NCI-H1092 (cell line): Measurements from ENCODE around the gene MEX3A.
A peak's percentile ranks its signal among the peaks of the same experiment; 100 is the strongest.
"Not testable (repeated sequence)": the region's sequence is repeated elsewhere in the genome, so short reads cannot be mapped to it uniquely, and the experiment has no call there.

Source experiments
- DNase-seq: peaks from one replicate; lab custom pipeline; 2025; lab: John Stamatoyannopoulos, UW

Gene MEX3A, protein sequence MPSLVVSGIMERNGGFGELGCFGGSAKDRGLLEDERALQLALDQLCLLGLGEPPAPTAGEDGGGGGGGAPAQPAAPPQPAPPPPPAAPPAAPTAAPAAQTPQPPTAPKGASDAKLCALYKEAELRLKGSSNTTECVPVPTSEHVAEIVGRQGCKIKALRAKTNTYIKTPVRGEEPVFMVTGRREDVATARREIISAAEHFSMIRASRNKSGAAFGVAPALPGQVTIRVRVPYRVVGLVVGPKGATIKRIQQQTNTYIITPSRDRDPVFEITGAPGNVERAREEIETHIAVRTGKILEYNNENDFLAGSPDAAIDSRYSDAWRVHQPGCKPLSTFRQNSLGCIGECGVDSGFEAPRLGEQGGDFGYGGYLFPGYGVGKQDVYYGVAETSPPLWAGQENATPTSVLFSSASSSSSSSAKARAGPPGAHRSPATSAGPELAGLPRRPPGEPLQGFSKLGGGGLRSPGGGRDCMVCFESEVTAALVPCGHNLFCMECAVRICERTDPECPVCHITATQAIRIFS

DNA sequence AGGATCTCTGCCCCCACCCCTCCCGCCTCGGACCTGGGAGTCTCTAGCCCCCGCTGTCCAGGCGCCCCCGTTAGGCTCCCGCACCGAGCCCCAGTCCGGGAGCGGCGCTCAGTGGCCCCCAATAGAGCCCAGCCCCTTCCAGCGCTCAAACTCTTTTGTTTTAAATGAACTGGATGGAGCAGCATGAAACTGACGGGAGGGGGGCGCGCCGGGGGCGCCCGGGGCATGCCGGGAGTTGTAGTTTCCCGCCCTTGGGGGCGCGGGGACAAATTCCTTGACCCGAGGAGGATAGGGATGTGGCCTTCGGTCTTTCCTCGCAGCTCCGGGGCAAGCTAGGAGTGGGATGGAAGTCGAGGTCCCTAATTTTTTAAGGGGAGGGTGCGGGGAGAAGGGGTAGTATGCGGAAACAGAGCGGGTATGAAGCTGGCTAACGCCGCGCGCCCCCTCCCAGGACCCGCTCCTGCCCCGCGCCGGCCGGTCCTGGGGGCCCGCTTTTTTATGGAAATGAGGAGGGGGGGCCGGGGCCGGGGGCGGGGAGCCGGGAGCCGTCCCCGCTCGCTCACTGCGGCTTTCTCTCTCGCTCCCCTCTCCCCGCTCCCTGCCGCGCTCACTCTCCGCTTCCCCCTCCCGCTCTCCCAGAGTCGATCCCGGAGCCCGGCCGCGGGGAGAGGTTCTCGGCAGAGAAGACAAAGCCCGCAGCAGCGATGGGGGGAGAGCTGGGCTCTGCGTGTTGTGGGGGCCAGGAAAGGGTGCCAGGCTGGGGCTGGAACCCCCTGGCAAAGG, at the start of gene MEX3A:
TSS of gene MEX3A (minus strand) at position 157 of the 783 bp plus-strand sequence. CDS start 467 bp downstream, outside the sequence.
- peak; percentile 80 for DNase-seq

DNA sequence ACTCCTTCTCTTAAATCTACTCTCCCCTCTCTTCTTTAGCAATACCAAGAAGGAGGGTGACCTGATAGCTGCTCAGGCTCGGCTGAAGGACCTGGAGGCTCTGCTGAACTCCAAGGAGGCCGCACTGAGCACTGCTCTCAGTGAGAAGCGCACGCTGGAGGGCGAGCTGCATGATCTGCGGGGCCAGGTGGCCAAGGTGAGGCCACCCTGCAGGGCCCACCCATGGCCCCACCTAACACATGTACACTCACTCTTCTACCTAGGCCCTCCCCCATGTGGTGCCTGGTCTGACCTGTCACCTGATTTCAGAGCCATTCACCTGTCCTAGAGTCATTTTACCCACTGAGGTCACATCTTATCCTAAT, 48.3 kb upstream of the MEX3A start:
- no peak for DNase-seq

DNA sequence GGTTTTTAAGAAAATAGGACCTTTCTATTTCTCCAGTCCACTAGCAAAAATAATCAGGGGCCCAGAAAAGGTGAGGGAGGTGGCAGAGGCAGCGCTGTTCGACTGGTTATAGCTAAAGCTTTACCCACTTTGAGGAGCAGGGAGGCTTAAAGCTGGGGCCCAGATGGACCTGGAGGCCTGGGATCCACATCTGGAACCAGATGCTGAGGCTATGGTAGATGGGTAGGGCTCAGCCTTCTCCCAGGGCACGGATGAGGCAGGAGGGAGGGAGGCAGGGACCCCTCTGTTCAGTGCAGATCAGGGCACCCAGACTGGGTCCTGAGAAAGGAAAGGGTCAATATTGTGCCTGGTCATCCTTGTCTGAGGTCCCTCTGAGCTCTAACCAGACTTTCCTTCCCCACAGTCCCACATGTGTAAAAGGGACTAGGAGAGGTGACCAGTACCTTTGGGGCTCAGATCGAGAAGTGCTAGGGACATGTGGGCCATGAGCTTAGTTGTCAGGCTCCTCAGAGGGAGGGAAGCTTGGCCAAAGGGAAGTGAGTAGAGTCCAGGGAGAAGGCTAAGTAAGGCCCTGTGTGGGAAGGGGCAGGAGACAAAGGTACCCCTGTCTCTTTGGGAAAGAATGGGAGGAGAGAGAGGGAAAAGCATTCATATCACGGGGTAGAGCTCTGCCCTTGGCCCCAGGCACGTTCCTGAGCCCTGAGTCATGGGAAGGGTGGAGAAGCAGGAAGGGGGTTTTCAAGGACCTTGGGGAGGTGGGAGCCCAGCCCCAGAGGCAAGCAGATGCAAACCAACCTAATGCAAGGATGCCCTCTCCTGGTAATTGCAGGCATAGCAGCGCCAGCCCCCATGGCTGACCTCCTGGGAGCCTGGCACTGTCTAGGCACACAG, 47.7 kb upstream of the MEX3A start:
- peak; percentile 53 for DNase-seq

DNA sequence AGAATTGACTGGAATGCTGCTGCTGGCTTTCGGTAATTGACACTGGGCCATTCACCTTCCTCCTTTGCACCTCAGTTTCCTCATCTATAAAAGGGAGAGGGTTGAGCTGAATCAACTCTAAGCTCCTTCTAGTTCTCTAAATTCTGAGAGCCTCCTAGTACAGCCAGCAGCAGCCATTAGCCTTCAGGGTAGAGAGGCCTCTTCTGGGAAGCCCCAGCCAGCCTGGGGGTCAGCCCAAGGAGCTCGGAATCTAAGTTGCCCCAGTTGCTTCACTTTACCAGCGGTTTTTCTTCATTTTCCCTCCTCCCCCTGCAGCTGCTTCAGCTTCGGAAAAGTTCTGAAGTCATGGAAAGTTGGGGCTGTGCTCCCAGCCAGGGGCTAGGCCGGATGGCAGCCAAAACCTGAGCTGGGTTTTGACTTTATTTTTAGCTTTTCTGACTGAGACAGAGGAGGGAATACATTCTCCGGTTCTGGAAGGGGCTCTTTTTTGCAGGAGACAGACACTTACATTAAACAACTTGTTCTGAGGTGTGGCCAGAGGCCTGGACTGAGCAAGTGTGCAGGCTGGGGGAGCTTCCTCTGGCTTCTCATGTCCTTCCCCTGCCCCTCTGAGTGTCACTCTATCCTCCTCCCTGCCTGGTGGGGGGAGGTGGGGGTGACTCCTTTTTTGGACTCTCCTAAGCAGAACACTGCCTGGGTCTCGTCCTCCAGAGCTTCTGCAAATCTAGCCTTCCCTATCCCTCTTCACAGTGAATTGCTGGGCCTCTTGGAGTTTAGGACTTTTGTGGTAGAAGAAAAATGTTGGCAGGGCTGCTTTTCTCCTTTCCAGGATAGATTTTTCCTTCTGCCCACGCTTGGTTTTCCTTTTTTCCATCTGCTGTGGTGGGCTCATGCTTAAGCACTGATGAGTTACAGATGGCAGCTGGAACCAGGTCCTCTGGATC, 46.7 kb upstream of the MEX3A start:
- DNase-seq = no peak

DNA sequence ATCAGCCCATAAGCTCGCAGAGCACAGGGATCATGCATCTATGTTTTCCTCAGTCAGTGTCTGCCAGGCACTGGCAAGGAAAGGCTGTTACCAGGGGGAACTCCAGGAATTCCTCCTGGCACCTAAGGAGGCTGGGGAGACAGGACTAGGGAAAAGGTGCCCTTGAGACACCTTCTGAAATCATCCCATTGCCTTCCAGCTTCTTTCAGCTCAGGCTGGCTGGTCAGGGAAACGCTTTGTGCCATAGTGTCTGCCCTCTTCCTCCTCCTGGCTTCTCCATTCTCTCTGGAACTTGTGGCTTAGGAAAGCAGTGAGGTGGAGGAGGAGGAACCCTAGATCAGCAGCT, 46.0 kb upstream of the MEX3A start:
- no peak for DNase-seq

DNA sequence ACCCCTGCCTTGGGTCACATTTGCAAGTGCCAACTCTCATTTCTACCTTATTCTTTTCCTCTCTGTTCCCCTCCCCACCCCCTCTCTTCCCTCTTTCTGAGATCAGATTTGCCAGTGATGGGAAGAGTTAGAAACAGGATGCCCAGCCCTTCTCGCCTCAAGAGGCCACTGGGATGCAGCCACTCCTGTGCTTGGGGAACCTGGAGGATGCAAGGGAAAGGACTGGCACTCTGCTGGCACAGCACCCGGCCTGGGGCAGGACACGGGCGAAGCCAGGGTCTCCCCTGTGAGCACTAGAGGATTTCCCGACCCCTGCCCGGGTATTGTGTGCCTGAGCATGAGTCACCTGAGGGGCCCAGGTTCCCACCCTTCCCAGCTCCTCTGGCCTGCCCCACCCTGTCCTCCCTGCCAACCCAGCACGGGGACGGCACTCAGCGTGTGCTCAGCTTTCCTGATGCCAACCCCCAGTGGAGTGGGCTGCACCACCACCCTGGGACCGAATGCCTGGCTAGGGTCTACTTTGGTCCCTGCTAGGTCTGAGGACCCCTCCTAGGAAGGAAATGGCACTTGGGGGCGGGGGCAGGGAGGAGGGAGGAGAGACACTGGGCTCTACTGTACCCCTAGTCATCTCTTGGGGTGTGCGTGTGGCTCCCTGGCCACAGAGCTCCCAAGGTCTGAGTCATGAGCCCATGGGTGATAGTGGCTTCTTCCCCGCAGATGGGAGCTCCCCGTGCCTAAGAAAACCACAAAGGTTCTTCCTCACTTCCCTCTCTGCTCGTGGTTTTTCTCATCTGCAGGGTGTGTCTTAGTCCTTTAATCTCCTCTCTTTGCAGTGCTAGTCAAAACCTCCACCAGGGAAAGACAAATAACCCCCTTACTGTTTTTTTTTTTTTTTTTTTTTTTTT, 44.6 kb upstream of the MEX3A start:
- no peak for DNase-seq

DNA sequence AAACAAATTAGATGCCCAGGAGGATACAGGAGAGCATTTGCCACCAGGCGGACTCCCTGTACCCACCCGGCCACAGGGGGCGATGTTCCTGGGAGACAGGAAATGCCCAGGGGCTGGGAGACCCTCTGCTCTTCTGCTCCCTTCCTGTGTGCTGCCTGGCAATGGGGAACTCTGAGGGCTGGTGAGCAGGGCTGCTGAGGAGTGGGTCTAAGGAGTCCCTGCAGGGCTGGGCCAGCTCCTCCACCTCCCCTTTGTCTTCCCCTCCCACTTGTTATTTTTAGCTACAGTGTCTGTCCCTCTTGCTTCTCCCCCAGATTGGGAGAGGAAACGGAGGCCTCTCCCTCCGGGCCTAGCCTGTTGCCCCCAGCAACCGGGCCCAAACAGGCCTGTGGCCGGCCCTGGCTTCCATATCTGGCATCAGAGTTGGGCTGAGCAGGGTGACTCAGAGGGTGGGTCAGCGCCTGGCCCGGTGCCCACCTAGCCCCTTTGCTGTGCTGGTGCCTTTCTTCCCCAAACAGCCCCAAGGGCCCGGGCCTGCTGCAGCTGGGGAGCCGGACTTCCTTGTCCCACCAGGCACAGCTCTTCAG, 43.9 kb upstream of the MEX3A start:
- DNase-seq = no peak

DNA sequence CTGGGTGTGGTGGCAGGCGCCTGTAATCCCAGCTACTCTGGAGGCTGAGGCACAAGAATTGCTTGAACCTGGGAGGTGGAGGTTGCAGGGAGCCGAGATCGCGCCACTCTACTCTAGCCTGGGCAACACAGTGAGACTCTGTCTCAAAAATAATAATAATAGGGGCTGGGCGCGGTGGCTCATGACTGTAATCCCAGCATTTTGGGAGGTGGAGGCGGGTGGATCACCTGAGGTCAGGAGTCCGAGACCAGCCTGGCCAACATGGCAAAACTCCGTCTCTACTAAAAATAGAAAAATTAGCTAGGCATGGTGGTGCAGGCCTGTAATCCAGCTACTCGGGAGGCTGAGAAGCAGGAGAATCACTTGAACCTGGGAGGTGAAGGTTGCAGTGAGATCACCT, 43.3 kb upstream of the MEX3A start:
- DNase-seq = not testable (repeated sequence)

DNA sequence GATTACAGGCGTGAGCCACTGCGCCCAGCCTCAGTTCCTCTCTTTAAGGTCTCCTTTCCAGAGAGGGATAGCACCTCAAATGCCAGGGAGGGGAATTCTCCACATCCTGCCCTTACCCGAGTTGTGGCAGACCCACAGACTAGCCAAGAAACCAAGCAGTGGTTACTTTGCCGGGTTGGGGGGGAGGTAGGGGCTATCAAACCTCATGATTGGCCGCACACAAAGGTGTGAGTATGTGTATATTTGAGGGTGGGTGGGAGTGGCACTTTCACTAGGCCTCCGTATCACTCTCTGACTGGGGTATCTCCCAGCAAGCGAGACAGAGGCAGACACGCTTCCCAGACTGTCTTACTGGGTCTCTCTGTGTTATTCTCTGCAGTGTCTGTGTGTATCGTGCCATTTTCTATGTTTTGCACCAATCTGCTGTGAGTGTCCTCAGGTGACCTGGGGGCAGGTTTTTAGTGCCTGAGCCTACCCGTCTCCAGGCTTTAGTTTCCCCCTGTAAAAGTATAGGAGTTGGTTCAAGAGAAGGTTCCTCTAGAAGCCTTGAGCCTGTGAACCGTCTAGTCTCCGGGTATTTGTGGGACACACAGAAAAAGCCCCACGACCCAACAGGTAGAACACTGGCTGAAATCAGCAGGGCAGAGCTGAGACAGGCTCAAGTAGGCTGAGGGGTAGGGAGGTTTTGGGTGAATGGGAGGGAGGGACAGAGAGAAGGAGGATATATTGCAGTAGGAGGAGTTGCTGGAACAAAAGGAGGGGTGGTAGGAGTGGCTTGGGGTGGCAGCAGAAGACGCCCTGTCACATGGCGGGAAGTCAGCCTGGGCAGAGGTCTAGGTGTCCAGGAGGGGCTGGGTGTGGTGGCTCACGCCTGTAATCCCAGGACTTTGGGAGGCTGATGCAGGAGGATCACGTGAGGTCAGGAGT, 42.6 kb upstream of the MEX3A start:
- DNase-seq = no peak

DNA sequence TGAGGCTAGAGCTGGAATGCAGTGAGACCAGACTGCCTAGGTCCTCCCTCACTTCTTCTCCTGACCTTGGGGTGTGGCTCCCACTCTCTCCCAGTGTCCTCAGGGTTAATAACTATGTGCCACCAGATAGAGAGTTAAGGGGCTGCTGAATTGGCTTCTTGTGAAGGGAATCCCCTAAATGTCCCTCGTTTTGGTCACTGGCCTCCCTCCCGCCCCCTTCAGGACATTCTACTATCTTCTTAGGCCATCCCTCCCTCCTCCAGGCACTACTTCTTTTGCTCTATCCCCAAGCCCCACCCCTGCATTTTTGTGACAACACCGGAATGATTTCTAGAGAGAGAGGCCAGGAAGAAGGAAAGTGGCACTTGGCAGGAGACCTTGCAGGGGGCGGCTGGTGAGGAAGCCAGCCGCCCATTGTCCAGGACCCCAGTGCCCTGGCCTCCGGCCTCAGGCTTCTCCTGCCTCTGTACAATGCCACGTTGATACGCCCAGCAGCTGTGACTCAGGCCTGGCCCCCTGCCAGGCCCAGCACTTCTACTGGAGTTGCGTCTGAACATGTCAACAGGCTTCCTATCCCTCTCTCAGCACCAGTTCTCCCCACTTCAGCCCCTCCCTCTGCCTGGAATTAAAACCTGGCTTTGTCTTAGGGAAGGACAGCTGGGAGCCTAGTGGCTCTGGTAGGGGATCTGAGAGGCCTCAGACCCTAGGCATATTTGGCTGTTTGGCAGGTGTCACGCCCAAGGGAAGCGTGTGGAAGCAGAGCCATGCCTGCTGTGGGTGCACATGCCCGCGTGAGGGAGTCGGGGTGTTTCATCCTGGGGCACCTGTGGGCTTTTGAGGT, 41.3 kb upstream of the MEX3A start:
- peak; percentile 94 for DNase-seq

DNA sequence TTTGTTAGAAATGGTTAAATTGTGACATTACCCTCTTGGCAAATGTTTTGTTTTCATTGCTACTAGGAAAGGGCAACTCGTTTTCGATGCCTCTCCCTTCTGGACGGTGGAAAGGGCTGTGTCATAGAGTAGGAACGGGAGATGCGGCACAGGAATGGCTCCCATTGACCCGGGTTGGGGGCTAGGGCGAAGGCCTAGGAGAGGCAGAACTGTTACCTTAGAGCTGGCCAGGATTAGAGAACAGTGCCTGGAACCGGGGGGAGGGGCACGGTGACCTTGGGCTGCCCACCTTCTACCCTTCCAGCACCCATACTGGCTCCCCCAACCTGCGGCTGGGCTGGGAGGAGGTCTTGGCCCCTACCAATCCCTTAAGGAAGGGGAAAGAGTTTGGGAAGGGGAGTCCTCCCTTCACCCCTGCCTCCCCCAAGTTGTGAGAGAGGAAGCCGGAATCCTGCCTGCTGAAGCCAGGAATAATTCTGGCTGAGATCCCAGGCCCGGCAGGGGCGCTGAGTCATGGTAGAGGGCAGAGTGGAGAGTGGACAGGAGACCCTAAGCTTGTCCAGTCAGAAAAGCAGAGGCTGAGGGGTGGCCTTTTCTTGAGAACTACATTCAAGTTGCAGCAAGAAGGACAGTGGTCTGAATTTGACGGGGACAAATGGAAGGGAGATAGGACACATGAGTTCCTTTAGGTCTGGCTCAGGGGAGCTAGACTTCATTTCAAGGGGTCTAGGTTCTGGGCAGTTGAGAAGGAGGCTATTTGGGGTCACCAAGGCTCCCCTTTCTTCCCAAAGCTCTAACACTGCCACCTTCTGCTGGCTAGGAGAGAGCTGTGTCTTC, 40.5 kb upstream of the MEX3A start:
- peak; percentile 54 for DNase-seq

DNA sequence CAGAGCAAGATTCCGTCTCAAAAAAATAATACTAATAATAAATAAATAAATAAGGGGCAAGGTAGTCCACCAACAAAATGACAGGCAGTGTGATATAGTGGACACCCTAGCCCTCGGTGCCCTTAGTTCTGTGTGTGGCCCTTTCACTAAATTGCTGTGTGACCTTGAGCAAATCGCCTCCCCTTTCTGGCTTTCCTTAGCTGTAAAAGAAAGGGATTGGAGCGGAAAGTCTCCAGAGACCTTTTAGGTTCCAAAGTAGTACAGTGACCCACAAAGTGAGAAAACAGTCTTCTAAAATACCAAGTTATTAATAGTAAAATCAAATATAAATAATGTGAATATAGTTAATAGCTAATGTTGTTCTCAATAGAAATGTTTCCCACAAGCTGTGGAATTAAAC, 39.8 kb upstream of the MEX3A start:
- DNase-seq = no peak

DNA sequence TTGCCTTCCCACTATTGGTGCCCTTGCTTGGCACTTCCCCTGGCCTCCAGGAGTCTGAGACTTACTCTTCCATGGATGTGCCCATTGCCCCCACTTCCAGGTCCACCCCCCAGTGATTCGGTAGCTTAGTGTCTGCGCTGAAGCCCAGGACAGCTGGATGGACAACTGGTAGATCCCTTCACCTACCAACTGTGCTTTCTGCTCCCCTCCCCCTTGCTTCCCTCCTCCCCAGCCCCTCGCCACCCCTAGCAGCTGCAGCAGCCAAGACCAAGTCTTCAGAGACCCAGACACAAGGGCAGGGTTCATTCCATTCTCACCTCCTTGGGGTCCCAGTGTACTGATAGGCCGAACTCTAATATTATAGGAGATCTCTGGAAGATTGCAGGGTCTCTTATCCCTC, 39.2 kb upstream of the MEX3A start:
- no peak for DNase-seq

DNA sequence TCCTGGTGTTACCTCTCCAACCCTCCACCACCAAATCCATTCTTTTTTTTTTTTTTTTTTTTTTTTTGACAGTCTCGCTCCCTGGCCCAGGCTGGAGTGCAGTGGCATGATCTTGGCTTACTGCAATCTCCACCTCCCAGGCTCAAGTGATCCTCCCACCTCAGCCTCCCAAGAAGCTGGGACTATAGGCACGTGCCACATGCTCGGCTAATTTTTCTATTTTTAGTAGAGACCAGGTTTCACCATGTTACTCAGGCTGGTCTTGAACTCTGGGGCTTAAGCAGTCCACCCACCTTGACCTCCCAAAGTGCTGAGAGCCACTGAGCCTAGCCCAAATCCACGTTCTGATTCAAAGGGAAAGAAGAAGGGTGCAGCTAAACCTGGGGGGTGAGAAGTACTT, 38.7 kb upstream of the MEX3A start:
- DNase-seq = not testable (repeated sequence)

DNA sequence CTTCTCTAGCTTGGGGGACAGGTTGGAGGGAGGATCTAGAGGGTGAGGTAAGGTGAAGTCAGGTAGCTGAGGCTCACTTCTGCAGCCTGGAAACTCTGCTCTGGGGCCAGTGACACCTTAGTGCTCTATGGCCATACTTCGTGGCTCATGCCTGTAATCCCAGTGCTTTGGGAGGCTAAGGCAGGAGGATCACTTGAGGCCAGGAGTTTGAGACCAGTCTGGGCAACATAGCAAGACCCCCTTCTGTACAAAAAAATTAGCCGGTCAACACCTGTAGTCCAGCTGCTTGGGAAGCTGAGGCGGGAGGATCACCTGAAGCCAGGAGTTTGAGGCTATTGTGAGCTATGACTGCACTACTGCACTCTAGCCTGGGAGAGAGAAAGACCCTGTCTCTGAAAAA, 38.1 kb upstream of the MEX3A start:
- no peak for DNase-seq

DNA sequence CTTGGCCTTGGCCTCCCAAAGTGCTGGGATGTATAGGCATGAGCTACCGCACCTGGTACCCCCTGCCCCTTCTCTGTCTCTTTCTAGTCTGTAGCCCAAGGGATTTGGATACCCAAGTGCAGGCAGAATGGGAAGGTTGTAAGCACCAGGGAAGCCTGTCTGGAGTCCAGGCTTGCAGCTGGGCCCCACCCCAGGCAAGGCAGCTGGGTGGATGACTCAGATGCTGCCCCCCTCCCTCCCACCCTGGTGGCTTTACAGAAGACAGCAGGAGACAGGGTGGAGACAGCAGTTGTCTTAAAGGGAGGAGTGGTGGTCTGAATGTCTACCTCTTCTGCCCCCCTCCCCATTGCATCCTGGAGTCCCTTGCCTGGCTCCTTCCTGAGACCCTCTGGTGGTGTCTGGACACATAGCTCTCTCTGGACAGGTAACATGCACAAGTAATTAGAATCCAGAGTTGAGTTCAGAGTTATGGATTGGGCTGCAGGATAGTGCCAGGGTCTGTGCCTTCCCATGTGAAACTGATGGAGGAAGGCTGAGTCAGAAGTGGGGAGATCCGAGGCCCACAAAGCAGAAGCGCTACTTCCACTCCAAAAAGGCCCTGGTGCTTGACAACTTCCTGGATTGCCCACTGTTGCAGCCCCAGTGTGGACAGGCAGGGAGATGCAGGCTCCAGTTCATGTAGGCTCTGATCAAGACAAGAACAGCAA, 37.4 kb upstream of the MEX3A start:
- DNase-seq = no peak
